Liver (tissue), 9 donors: ENCODE data around the gene JOSD2. TPM values are rescaled to one million over a fixed set of nuclear protein-coding genes. Genes with fewer than 3 reads are reported as not detected.

Experiments
- DNase-seq: peaks from one replicate; pipeline ENCODE4 v3.0.0-alpha.2; 2017; ENCODE audit warnings: low spot score
- H3K27ac ChIP-seq, 2 donors: one replicate each; pipeline ENCODE4 v1.7.0; 2013; ENCODE audit warnings: inconsistent platforms in 2 of 2, low read length in 2 of 2, control low read depth in 1 of 2, low read depth in 1 of 2, mild to moderate bottlenecking in 1 of 2
- H3K27me3 ChIP-seq, 4 donors: one replicate each; pipeline versions ENCODE4 v1.6.1 to v1.7.0; 2013; ENCODE audit warnings: low read length in 3 of 4, inconsistent platforms in 1 of 4, mild to moderate bottlenecking in 1 of 4, moderate library complexity in 1 of 4; ENCODE audit not compliant: control insufficient read depth in 4 of 4, insufficient read depth in 4 of 4
- H3K36me3 ChIP-seq, 4 donors: one replicate each; pipeline versions ENCODE4 v1.6.1 to v1.7.0; 2013; ENCODE audit warnings: low read length in 3 of 4, mild to moderate bottlenecking in 3 of 4, low read depth in 1 of 4, moderate library complexity in 1 of 4; ENCODE audit not compliant: control insufficient read depth in 4 of 4, insufficient read depth in 3 of 4
- H3K4me1 ChIP-seq, 4 donors: one replicate each; pipeline versions ENCODE4 v1.6.1 to v1.7.0; 2013; ENCODE audit warnings: low read length in 3 of 4, mild to moderate bottlenecking in 3 of 4, moderate library complexity in 1 of 4; ENCODE audit not compliant: control insufficient read depth in 4 of 4, insufficient read depth in 4 of 4
- H3K4me3 ChIP-seq, 3 donors: one replicate each; pipeline versions ENCODE4 v1.6.1 to v1.7.0; 2013; ENCODE audit warnings: low read length in 3 of 3, control low read depth in 1 of 3, low read depth in 1 of 3, mild to moderate bottlenecking in 1 of 3
- H3K9ac ChIP-seq, 2 donors: one replicate each; pipeline ENCODE4 v1.7.0; 2013; ENCODE audit warnings: low read length in 2 of 2, mild to moderate bottlenecking in 2 of 2, moderate library complexity in 2 of 2, control low read depth in 1 of 2, low read depth in 1 of 2
- H3K9me3 ChIP-seq, 4 donors: one replicate each; pipeline versions ENCODE4 v1.6.1 to v1.7.0; 2013; ENCODE audit warnings: low read length in 3 of 4; ENCODE audit not compliant: control insufficient read depth in 4 of 4
- EGR1 ChIP-seq, 2 donors: IDR thresholded peaks; 2 replicates each; pipeline ENCODE4 v1.6.1; 2016 to 2018; ENCODE audit warnings: antibody characterized with exemption in 2 of 2, low read depth in 2 of 2
- FOXA1 ChIP-seq: IDR thresholded peaks from 2 replicates; pipeline ENCODE4 v1.6.1; 2016; ENCODE audit warnings: antibody characterized with exemption
- FOXA2 ChIP-seq: IDR thresholded peaks from 2 replicates; pipeline ENCODE4 v1.6.1; 2016; ENCODE audit warnings: antibody characterized with exemption
- GABPA ChIP-seq, 2 donors: IDR thresholded peaks in 1 of 2; conservative IDR thresholded peaks in 1 of 2; 2 replicates each; pipeline ENCODE4 v1.6.1; 2016; ENCODE audit warnings: antibody characterized with exemption in 2 of 2, mild to moderate bottlenecking in 1 of 2, moderate library complexity in 1 of 2
- HNF4A ChIP-seq, 2 donors: conservative IDR thresholded peaks; 2 replicates each; pipeline ENCODE4 v1.6.1; 2016; ENCODE audit warnings: antibody characterized with exemption in 2 of 2, mild to moderate bottlenecking in 2 of 2
- HNF4G ChIP-seq: IDR thresholded peaks from 2 replicates; pipeline ENCODE4 v1.6.1; 2016; ENCODE audit warnings: antibody characterized with exemption
- JUND ChIP-seq, 2 donors: IDR thresholded peaks; 2 replicates each; pipeline ENCODE4 v1.6.1; 2016; ENCODE audit warnings: antibody characterized with exemption in 2 of 2
- SP1 ChIP-seq: IDR thresholded peaks from 2 replicates; pipeline ENCODE4 v1.6.1; 2018; ENCODE audit warnings: antibody characterized with exemption, mild to moderate bottlenecking
- TAF1 ChIP-seq: conservative IDR thresholded peaks from 2 replicates; pipeline ENCODE4 v1.6.1; 2016; ENCODE audit warnings: antibody characterized with exemption, mild to moderate bottlenecking
- YY1 ChIP-seq: IDR thresholded peaks from 2 replicates; pipeline ENCODE4 v1.6.1; 2016; ENCODE audit warnings: antibody characterized with exemption, mild to moderate bottlenecking
- WGBS: extraction: QIAGEN DNeasy Blood & Tissue Kit; methylation state at CpG from one replicate; pipeline ENCODE4 v1.1.7; 2013; 5-methylcytosine and 5-hydroxymethylcytosine counted together
- polyA plus RNA-seq, 2 donors: library from polyadenylated mRNA; stranded (reverse) in 1 of 2; unstranded in 1 of 2; fragments of 200-250 nt in 1 of 2; fragments of >200 nt in 1 of 2; fragmentation: Nextera tagmentation in 1 of 2; extraction: Ambion mirVana in 1 of 2; gene quantifications; one replicate each; pipeline versions ENCODE4 v1.2.1 to v1.2.3, GENCODE V29; 2013 to 2015
- total RNA-seq, 2 donors: library from RNA; depleted of rRNA; stranded (reverse); fragments of >200 nt; gene quantifications; one replicate each; pipeline ENCODE4 v1.2.3, GENCODE V29; 2014
- TF ChIP-seq, protein P1 (sequence below): fragments of 150-350 bp; IDR thresholded peaks from 2 replicates; pipeline ENCODE4 v1.5.1; 2017; ENCODE audit warnings: improper control_type of control experiment, low read depth, low read length; ENCODE audit not compliant: missing input control
- TF ChIP-seq, protein P2 (sequence below): IDR thresholded peaks from 2 replicates; pipeline ENCODE4 v1.6.1; 2016; ENCODE audit warnings: antibody characterized with exemption
- TF ChIP-seq, protein P3 (sequence below): IDR thresholded peaks from 2 replicates; pipeline ENCODE4 v1.6.1; 2016; ENCODE audit warnings: antibody characterized with exemption
- TF ChIP-seq, protein P4 (sequence below): IDR thresholded peaks from 2 replicates; pipeline ENCODE4 v1.6.1; 2016; ENCODE audit warnings: antibody characterized with exemption, mild to moderate bottlenecking
- donor health status: healthy.
- donor health status: healthy.
- donor health status: healthy.
- donor health status: healthy.
- donor health status: healthy.

Gene JOSD2
- total and polyA plus RNA-seq, 4 donors, result 6.6 to 32.9 (median 20.0) TPM

DNA sequence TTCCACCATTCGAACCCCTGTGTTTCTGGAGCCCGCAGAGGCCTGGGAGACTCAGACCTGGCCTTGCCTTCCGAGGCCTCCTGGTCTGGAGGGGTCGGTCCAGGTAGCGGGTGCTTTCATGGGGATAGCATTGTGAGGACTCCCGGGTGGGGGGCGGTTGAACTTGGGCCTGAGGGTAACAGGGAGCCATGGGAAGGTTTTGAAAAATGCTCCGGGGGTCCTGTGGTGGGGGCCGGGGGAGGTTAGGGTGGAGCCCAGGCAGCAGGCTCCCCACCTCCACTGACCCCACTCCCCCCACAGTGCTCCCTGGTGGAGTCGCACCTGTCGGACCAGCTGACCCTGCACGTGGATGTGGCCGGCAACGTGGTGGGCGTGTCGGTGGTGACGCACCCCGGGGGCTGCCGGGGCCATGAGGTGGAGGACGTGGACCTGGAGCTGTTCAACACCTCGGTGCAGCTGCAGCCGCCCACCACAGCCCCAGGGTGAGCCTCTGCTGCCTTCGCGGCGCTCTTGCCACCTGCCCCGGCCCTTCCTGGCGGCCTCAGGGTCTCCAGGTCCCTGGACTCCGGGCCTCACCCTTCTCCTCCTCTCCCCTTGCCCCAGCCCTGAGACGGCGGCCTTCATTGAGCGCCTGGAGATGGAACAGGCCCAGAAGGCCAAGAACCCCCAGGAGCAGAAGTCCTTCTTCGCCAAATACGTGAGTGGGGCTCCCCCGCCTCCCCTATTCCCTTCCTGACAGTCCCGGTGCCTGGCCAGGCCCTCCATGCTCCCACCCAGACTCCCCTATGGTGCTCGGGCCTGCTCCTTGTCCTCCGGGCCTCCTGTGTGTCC is 30.5 kb downstream of the JOSD2 start (continued):
- TF ChIP-seq FOXA2, result no peak
- TF ChIP-seq HNF4A (conservative IDR thresholded peaks at IDR 0.05), result no peak
- TF ChIP-seq TAF1, result no peak

DNA sequence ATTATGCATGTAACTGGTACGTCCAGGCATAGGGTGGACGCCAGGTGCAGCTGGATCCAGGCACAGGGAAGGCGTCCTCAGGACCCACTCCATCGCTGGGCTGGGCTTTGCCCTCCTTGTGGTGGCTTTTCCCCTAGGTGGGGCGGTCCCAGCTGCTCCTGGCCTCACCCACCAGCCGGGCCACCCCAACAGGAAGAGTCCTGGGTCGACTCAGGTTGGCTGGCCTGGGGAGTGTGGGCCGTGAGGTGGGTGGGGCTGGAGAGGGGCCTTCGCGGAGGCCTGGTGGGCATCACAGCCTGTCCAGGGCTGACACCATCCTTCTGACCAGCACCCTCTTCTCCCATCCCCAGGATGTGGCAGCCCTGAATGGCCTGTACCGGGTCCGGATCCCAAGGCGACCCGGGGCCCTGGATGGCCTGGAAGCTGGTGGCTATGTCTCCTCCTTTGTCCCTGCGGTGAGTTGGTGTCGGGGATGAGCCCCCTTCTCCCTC is 31.2 kb downstream of the JOSD2 start:
- Histone ChIP-seq H3K9ac (no peak overlapping the region), H3K27ac (no peak overlapping the region), H3K9me3 (no peaks in the 10 kb centered on the region), H3K4me3 (no peak overlapping the region), H3K36me3 (peaks cover 7 to 38% (median 11%) of the 10 kb centered on the region in 4 donors), H3K27me3 (no peaks in the 10 kb centered on the region), H3K4me1 (peaks cover 5 to 19% (median 15%) of the 10 kb centered on the region in 4 donors)
- WGBS, result 97% methylated on average over 16 of the region's 16 CpGs
- TF ChIP-seq FOXA2, result no peak
- TF ChIP-seq HNF4G, result no peak
- DNase-seq, result no peak

DNA sequence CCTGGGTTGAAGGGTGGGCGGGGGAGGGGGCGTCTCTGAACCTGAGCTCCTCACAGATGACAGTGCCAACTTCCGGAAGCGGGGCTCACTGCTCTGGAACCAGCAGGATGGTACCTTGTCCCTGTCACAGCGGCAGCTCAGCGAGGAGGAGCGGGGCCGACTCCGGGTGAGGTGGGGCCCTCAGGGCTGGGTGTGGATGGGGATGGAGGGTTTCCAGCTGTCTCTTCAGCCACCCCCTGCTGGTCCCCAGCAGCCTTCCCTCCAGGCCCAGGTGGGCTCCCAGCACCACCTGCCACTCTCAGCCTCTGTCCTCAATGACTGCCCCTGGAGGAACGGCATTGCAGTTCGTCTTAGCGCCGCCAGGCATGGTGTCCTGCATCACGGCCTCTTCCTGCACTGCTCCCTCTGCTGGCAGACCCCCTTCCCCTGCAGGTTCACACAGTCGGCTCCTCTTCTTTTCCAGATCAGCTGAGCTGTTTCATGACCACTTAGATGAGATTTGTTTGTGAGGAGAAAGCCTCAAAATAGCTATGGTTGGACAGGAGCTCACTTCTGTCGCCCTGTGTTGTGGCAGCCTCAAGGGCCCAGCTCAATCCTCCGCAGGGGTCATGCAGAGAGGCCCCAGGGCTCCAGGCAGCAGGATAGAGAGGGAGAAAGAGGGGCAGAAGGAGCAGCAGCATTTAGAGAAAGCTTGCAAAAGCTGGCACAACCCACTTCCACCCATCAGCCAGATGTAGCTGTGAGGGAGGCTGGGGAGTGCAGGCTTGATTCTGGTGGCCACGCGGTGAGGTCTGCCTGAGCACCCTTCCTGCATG is 31.9 kb downstream of the JOSD2 start:
- TF ChIP-seq, protein P1, sequence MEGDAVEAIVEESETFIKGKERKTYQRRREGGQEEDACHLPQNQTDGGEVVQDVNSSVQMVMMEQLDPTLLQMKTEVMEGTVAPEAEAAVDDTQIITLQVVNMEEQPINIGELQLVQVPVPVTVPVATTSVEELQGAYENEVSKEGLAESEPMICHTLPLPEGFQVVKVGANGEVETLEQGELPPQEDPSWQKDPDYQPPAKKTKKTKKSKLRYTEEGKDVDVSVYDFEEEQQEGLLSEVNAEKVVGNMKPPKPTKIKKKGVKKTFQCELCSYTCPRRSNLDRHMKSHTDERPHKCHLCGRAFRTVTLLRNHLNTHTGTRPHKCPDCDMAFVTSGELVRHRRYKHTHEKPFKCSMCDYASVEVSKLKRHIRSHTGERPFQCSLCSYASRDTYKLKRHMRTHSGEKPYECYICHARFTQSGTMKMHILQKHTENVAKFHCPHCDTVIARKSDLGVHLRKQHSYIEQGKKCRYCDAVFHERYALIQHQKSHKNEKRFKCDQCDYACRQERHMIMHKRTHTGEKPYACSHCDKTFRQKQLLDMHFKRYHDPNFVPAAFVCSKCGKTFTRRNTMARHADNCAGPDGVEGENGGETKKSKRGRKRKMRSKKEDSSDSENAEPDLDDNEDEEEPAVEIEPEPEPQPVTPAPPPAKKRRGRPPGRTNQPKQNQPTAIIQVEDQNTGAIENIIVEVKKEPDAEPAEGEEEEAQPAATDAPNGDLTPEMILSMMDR, result peak; percentile 5
- TF ChIP-seq TAF1 (no peak), FOXA1 (no peak)
- no peak overlapping the region for H3K9ac ChIP-seq

DNA sequence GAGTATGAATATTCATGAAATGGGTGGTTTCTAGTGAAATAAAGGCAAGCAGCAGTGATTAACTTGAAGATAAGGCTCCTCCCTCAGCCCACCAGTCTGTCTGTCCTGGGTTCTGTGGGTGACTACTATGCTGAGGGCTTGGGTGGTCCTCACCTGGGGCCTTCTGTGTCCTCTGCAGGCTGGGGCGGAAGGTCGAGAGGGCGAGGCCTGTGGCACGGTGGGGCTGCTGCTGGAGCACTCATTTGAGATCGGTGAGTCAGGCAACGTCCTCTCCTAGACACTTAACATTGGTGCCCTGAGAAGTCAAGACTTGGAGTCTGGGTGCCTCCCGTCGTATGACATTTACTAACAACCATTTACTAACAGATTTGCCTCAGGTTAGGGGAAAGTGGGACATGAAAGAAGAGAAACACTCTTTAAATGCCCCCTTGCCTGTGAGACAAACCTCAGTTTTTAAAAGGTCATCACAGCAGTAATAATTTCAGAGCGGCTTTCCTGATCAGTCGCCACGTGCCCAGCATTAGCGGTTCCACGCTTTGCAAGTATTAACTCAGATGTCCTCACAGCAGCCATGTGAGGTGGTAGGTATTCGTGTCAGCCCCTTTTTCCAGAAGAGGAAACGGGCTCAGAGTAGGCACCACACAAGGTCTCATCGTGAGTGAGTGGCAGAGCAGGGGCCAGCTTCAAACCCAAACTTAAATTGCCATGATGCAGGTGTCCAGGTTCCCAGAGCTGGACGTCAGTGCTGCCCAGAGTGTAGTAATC is 33.1 kb downstream of the JOSD2 start:
- 98% methylated on average over 17 of the region's 17 CpGs for WGBS
- TF ChIP-seq GABPA (IDR thresholded peaks at IDR 0.05 in 1 of 2, conservative IDR thresholded peaks at IDR 0.05 in 1 of 2), result no peak
- TF ChIP-seq FOXA2, result no peak
- TF ChIP-seq, protein P2, sequence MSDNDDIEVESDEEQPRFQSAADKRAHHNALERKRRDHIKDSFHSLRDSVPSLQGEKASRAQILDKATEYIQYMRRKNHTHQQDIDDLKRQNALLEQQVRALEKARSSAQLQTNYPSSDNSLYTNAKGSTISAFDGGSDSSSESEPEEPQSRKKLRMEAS, result no peak
- TF ChIP-seq EGR1 (IDR thresholded peaks at IDR 0.05; ENCODE audit: low read depth in 2 of 2), result no peak
- TF ChIP-seq JUND (IDR thresholded peaks at IDR 0.05), result no peak
- no peak for TF ChIP-seq TAF1
- TF ChIP-seq FOXA1, result no peak
- TF ChIP-seq, protein P3, sequence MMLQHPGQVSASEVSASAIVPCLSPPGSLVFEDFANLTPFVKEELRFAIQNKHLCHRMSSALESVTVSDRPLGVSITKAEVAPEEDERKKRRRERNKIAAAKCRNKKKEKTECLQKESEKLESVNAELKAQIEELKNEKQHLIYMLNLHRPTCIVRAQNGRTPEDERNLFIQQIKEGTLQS, result no peak
- TF ChIP-seq, protein P4, sequence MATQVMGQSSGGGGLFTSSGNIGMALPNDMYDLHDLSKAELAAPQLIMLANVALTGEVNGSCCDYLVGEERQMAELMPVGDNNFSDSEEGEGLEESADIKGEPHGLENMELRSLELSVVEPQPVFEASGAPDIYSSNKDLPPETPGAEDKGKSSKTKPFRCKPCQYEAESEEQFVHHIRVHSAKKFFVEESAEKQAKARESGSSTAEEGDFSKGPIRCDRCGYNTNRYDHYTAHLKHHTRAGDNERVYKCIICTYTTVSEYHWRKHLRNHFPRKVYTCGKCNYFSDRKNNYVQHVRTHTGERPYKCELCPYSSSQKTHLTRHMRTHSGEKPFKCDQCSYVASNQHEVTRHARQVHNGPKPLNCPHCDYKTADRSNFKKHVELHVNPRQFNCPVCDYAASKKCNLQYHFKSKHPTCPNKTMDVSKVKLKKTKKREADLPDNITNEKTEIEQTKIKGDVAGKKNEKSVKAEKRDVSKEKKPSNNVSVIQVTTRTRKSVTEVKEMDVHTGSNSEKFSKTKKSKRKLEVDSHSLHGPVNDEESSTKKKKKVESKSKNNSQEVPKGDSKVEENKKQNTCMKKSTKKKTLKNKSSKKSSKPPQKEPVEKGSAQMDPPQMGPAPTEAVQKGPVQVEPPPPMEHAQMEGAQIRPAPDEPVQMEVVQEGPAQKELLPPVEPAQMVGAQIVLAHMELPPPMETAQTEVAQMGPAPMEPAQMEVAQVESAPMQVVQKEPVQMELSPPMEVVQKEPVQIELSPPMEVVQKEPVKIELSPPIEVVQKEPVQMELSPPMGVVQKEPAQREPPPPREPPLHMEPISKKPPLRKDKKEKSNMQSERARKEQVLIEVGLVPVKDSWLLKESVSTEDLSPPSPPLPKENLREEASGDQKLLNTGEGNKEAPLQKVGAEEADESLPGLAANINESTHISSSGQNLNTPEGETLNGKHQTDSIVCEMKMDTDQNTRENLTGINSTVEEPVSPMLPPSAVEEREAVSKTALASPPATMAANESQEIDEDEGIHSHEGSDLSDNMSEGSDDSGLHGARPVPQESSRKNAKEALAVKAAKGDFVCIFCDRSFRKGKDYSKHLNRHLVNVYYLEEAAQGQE, result no peak
- no peak for TF ChIP-seq YY1
- no peak for TF ChIP-seq HNF4G
- no peak for TF ChIP-seq SP1

More for the DNA sequence above, 31.9 kb downstream of the JOSD2 start:
- Histone ChIP-seq H3K4me1 (peaks cover 5 to 19% (median 15%) of the 10 kb centered on the region in 4 donors), H3K27me3 (no peaks in the 10 kb centered on the region), H3K27ac (no peak overlapping the region), H3K4me3 (no peak overlapping the region), H3K9me3 (no peaks in the 10 kb centered on the region), H3K36me3 (peaks cover 7 to 38% (median 11%) of the 10 kb centered on the region in 4 donors)
- WGBS, result 95% methylated on average over 19 of the region's 19 CpGs
- no peak for DNase-seq

More for the DNA sequence above, 33.1 kb downstream of the JOSD2 start:
- H3K4me1 ChIP-seq, result peaks cover 5 to 19% (median 15%) of the 10 kb centered on the region in 4 donors
- H3K27ac ChIP-seq, result no peak overlapping the region
- no peaks in the 10 kb centered on the region for H3K27me3 ChIP-seq
- H3K9me3 ChIP-seq, result no peaks in the 10 kb centered on the region
- peaks cover 7 to 34% (median 11%) of the 10 kb centered on the region in 4 donors for H3K36me3 ChIP-seq
- no peak overlapping the region for H3K9ac ChIP-seq
- no peak for DNase-seq
- H3K4me3 ChIP-seq, result no peak overlapping the region
